GM23338 (cell line): Measurements from ENCODE around the gene FRAS1. TPM values are rescaled to one million over a fixed set of nuclear protein-coding genes. Genes with fewer than 3 reads are reported as not detected.

Experiments used
- ATAC-seq: fragments of 200-7000 bp; cut with Tn5 transposase; 3 replicates; pipeline ENCODE4 v1.9.1; 2020
- DNase-seq: peaks from one replicate; pipeline ENCODE4 v3.0.0-alpha.2; 2015; ENCODE audit warnings: low spot score
- H2AFZ ChIP-seq: fragments of 200-600 bp; sonication (generic); 2 replicates; pipeline ENCODE4 v1.8.0; 2016; ENCODE audit warnings: antibody characterized with exemption, mild to moderate bottlenecking, moderate library complexity
- H3F3A ChIP-seq: fragments of 200-600 bp; sonication (generic); replicated peaks from 2 replicates; pipeline ENCODE4 v1.8.0; 2017; ENCODE audit warnings: antibody characterized with exemption, mixed run types, low read depth
- H3K27ac ChIP-seq: fragments of 200-600 bp; sonication (generic); 2 replicates; pipeline ENCODE4 v1.6.1; 2016; ENCODE audit warnings: low read depth
- H3K27me3 ChIP-seq: fragments of 200-600 bp; sonication (generic); 2 replicates; pipeline ENCODE4 v1.8.0; 2016; ENCODE audit warnings: mild to moderate bottlenecking, mixed run types, moderate library complexity; ENCODE audit not compliant: insufficient read depth
- H3K36me3 ChIP-seq: fragments of 200-600 bp; sonication (generic); 2 replicates; pipeline ENCODE4 v1.8.0; 2016; ENCODE audit warnings: mild to moderate bottlenecking; ENCODE audit not compliant: insufficient read depth
- H3K4me1 ChIP-seq: fragments of 200-600 bp; sonication (generic); 2 replicates; pipeline ENCODE4 v1.8.0; 2016; ENCODE audit warnings: mild to moderate bottlenecking, moderate library complexity; ENCODE audit not compliant: insufficient read depth
- H3K4me2 ChIP-seq: fragments of 200-600 bp; sonication (generic); 2 replicates; pipeline ENCODE4 v1.7.1; 2017; ENCODE audit warnings: mixed run types
- H3K4me3 ChIP-seq: fragments of 200-600 bp; sonication (generic); 2 replicates; pipeline ENCODE4 v1.6.1; 2016; ENCODE audit warnings: mixed run types
- H3K79me2 ChIP-seq: fragments of 200-600 bp; sonication (generic); replicated peaks from 2 replicates; pipeline ENCODE4 v1.8.0; 2017; ENCODE audit warnings: mild to moderate bottlenecking; ENCODE audit not compliant: insufficient read depth
- H3K9me2 ChIP-seq: fragments of 200-600 bp; sonication (generic); 2 replicates; pipeline ENCODE4 v1.8.0; 2017; ENCODE audit not compliant: insufficient read depth
- H4K20me1 ChIP-seq: fragments of 200-600 bp; sonication (generic); replicated peaks from 2 replicates; pipeline ENCODE4 v1.8.0; 2017; ENCODE audit warnings: mild to moderate bottlenecking; ENCODE audit not compliant: insufficient read depth
- H3K27ac Mint-ChIP-seq: 2 replicates; pipeline ENCODE4 v1.8.0; 2020; ENCODE audit warnings: inconsistent platforms, mild to moderate bottlenecking, moderate library complexity, mixed read lengths
- H3K27me3 Mint-ChIP-seq: 3 replicates; pipeline ENCODE4 v1.8.0; 2022; ENCODE audit warnings: low read depth, mild to moderate bottlenecking, moderate library complexity, mixed read lengths, inconsistent platforms; ENCODE audit not compliant: insufficient read depth, poor library complexity
- H3K36me3 Mint-ChIP-seq: 3 replicates; pipeline ENCODE4 v1.8.0; 2021; ENCODE audit warnings: low read depth, mild to moderate bottlenecking, inconsistent platforms, moderate library complexity, mixed read lengths
- H3K4me1 Mint-ChIP-seq: 3 replicates; pipeline ENCODE4 v1.8.0; 2020; ENCODE audit warnings: mild to moderate bottlenecking, inconsistent platforms, mixed read lengths
- H3K4me3 Mint-ChIP-seq: 3 replicates; pipeline ENCODE4 v1.8.0; 2021; ENCODE audit warnings: moderate library complexity, mild to moderate bottlenecking, inconsistent platforms, mixed read lengths
- H3K9me3 Mint-ChIP-seq: 3 replicates; pipeline ENCODE4 v1.8.0; 2020; ENCODE audit warnings: moderate library complexity, mild to moderate bottlenecking, inconsistent platforms, mixed read lengths
- CREB1 ChIP-seq: fragments of 250-450 bp; sonication (Bioruptor Pico); IDR thresholded peaks from 2 replicates; pipeline ENCODE4 v1.5.0; 2020; ENCODE audit warnings: low read depth, mild to moderate bottlenecking, moderate library complexity
- ETS1 ChIP-seq: IDR thresholded peaks from 2 replicates; pipeline ENCODE4 v1.6.1; 2016; ENCODE audit warnings: antibody characterized with exemption
- EZH2 ChIP-seq: fragments of 200-600 bp; sonication (generic); IDR thresholded peaks from one replicate; pipeline ENCODE4 v1.8.0; 2017; ENCODE audit warnings: antibody characterized with exemption, mild to moderate bottlenecking, low read depth; ENCODE audit not compliant: unreplicated experiment
- EZH2phosphoT487 ChIP-seq: fragments of 200-600 bp; sonication (generic); IDR thresholded peaks from one replicate; pipeline ENCODE4 v1.8.1; 2018; ENCODE audit warnings: antibody characterized with exemption; ENCODE audit not compliant: unreplicated experiment
- NANOG ChIP-seq: IDR thresholded peaks from 2 replicates; pipeline ENCODE4 v1.6.1; 2016; ENCODE audit warnings: antibody characterized with exemption, borderline replicate concordance
- POLR2AphosphoS5 ChIP-seq: IDR thresholded peaks from 2 replicates; pipeline ENCODE4 v1.6.1; 2016; ENCODE audit warnings: antibody characterized with exemption, low read depth
- ZNF331 ChIP-seq: fragments of 250-450 bp; sonication (Bioruptor Pico); IDR thresholded peaks from 2 replicates; pipeline ENCODE4 v1.5.0; 2020; ENCODE audit warnings: low read depth, mild to moderate bottlenecking, moderate library complexity
- polyA plus RNA-seq: library from polyadenylated mRNA; unstranded; fragments of >200 nt; fragmentation: Nextera tagmentation; extraction: Ambion mirVana; gene quantifications from 2 replicates; pipeline ENCODE4 v1.2.1, GENCODE V29; 2016
- total RNA-seq: library from RNA; depleted of rRNA; stranded (reverse); fragments of >200 nt; shearing (Covaris generic); gene quantifications from 2 replicates; pipeline ENCODE4 v1.2.3, GENCODE V29; 2014
- TF ChIP-seq, protein P1 (sequence below): fragments of 250-450 bp; sonication (Bioruptor Pico); IDR thresholded peaks from 2 replicates; pipeline ENCODE4 v1.5.0; 2020; ENCODE audit warnings: mild to moderate bottlenecking, moderate library complexity
- TF ChIP-seq, protein P2 (sequence below): IDR thresholded peaks from one replicate; pipeline ENCODE4 v1.6.1; 2018; ENCODE audit warnings: antibody characterized with exemption; ENCODE audit not compliant: unreplicated experiment

The FRAS1 gene
- total and polyA plus RNA-seq, 2 experiments from 2014 or later = 12.4 to 108 TPM

DNA sequence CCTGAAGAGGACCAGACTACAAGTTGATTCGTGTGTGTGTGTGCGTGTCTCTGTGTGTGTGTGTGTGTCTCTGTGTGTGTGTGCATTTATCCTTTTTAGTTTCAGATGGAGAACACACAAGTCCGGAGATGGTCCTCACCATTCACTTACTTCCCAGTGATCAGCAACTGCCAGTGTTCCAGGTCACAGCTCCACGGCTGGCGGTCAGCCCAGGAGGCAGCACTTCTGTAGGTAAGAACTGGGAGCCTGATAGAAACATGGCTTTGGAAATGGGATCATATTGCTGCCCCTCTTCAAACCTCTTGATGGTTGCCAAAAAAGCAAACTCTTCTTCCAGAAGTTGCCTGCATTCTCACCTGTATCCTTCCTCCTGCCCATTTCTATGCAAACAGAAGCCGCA, 371.9 kb downstream of the FRAS1 start:
- no peaks in the 10 kb centered on the region for H3K4me1 ChIP-seq
- H3K4me3 ChIP-seq = no peak overlapping the region
- H3K9me2 ChIP-seq = no peaks in the 10 kb centered on the region
- H3K9me3 Mint-ChIP-seq = no peaks in the 10 kb centered on the region
- no peaks in the 10 kb centered on the region for H3F3A ChIP-seq
- H3K36me3 Mint-ChIP-seq = peaks cover 29% of the 10 kb centered on the region
- no peaks in the 10 kb centered on the region for H4K20me1 ChIP-seq
- no peak overlapping the region for H2AFZ ChIP-seq
- H3K4me3 Mint-ChIP-seq = no peak overlapping the region
- H3K27ac Mint-ChIP-seq = no peak overlapping the region; the same call in 1 of the 2 replicates
- peaks cover 30% of the 10 kb centered on the region for H3K36me3 ChIP-seq
- no peak overlapping the region for H3K27ac ChIP-seq
- no peaks in the 10 kb centered on the region for H3K27me3 ChIP-seq
- H3K4me2 ChIP-seq = no peak overlapping the region
- peaks cover 2% of the 10 kb centered on the region for H3K27me3 Mint-ChIP-seq
- DNase-seq (no peak), ATAC-seq (no peak)
- TF ChIP-seq ZNF331 (CRISPR knock-in tag) = no peak
- TF ChIP-seq NANOG = no peak
- TF ChIP-seq CREB1 (CRISPR knock-in tag) = no peak
- TF ChIP-seq POLR2AphosphoS5 = no peak
- TF ChIP-seq, protein P1, sequence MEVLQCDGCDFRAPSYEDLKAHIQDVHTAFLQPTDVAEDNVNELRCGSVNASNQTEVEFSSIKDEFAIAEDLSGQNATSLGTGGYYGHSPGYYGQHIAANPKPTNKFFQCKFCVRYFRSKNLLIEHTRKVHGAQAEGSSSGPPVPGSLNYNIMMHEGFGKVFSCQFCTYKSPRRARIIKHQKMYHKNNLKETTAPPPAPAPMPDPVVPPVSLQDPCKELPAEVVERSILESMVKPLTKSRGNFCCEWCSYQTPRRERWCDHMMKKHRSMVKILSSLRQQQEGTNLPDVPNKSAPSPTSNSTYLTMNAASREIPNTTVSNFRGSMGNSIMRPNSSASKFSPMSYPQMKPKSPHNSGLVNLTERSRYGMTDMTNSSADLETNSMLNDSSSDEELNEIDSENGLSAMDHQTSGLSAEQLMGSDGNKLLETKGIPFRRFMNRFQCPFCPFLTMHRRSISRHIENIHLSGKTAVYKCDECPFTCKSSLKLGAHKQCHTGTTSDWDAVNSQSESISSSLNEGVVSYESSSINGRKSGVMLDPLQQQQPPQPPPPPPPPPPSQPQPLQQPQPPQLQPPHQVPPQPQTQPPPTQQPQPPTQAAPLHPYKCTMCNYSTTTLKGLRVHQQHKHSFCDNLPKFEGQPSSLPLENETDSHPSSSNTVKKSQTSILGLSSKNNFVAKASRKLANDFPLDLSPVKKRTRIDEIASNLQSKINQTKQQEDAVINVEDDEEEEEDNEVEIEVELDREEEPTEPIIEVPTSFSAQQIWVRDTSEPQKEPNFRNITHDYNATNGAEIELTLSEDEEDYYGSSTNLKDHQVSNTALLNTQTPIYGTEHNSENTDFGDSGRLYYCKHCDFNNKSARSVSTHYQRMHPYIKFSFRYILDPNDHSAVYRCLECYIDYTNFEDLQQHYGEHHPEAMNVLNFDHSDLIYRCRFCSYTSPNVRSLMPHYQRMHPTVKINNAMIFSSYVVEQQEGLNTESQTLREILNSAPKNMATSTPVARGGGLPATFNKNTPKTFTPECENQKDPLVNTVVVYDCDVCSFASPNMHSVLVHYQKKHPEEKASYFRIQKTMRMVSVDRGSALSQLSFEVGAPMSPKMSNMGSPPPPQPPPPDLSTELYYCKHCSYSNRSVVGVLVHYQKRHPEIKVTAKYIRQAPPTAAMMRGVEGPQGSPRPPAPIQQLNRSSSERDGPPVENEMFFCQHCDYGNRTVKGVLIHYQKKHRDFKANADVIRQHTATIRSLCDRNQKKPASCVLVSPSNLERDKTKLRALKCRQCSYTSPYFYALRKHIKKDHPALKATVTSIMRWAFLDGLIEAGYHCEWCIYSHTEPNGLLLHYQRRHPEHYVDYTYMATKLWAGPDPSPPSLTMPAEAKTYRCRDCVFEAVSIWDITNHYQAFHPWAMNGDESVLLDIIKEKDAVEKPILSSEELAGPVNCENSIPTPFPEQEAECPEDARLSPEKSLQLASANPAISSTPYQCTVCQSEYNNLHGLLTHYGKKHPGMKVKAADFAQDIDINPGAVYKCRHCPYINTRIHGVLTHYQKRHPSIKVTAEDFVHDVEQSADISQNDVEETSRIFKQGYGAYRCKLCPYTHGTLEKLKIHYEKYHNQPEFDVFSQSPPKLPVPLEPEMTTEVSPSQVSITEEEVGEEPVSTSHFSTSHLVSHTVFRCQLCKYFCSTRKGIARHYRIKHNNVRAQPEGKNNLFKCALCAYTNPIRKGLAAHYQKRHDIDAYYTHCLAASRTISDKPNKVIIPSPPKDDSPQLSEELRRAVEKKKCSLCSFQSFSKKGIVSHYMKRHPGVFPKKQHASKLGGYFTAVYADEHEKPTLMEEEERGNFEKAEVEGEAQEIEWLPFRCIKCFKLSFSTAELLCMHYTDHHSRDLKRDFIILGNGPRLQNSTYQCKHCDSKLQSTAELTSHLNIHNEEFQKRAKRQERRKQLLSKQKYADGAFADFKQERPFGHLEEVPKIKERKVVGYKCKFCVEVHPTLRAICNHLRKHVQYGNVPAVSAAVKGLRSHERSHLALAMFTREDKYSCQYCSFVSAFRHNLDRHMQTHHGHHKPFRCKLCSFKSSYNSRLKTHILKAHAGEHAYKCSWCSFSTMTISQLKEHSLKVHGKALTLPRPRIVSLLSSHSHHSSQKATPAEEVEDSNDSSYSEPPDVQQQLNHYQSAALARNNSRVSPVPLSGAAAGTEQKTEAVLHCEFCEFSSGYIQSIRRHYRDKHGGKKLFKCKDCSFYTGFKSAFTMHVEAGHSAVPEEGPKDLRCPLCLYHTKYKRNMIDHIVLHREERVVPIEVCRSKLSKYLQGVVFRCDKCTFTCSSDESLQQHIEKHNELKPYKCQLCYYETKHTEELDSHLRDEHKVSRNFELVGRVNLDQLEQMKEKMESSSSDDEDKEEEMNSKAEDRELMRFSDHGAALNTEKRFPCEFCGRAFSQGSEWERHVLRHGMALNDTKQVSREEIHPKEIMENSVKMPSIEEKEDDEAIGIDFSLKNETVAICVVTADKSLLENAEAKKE (CRISPR knock-in tag) = no peak
- no peak for TF ChIP-seq EZH2phosphoT487
- TF ChIP-seq ETS1 = no peak
- TF ChIP-seq, protein P2, sequence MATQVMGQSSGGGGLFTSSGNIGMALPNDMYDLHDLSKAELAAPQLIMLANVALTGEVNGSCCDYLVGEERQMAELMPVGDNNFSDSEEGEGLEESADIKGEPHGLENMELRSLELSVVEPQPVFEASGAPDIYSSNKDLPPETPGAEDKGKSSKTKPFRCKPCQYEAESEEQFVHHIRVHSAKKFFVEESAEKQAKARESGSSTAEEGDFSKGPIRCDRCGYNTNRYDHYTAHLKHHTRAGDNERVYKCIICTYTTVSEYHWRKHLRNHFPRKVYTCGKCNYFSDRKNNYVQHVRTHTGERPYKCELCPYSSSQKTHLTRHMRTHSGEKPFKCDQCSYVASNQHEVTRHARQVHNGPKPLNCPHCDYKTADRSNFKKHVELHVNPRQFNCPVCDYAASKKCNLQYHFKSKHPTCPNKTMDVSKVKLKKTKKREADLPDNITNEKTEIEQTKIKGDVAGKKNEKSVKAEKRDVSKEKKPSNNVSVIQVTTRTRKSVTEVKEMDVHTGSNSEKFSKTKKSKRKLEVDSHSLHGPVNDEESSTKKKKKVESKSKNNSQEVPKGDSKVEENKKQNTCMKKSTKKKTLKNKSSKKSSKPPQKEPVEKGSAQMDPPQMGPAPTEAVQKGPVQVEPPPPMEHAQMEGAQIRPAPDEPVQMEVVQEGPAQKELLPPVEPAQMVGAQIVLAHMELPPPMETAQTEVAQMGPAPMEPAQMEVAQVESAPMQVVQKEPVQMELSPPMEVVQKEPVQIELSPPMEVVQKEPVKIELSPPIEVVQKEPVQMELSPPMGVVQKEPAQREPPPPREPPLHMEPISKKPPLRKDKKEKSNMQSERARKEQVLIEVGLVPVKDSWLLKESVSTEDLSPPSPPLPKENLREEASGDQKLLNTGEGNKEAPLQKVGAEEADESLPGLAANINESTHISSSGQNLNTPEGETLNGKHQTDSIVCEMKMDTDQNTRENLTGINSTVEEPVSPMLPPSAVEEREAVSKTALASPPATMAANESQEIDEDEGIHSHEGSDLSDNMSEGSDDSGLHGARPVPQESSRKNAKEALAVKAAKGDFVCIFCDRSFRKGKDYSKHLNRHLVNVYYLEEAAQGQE = no peak
- TF ChIP-seq EZH2 = no peak
- H3K4me1 Mint-ChIP-seq = no peaks in the 10 kb centered on the region; the same call in 2 of the 3 replicates
- H3K79me2 ChIP-seq = no peaks in the 10 kb centered on the region
